ENCODE results near the gene MLLT6.

- TF ChIP-seq TARDBP (IDR thresholded peaks at IDR 0.05) (no peak), PKNOX1 (IDR thresholded peaks at IDR 0.05) (no peak), HDGF (IDR thresholded peaks at IDR 0.05; ENCODE audit: borderline replicate concordance) (no peak), ELF4 (IDR thresholded peaks at IDR 0.05) (no peak), ARNT (IDR thresholded peaks at IDR 0.05) (no peak)
These were observed 57.2 kb downstream of the MLLT6 start for GRCh38 chr17:38762231-38762630.

Measured in HEK293T (cell line).